GM12865 (cell line): ENCODE results near the gene OR51E2.

Experiments
- DNase-seq: peaks from one replicate; pipeline ENCODE4 v3.0.0; 2010; ENCODE audit warnings: low read depth
- H3K4me3 ChIP-seq: 2 replicates; pipeline ENCODE4 v1.5.1; 2011; ENCODE audit warnings: mild to moderate bottlenecking, low read depth, low read length, control low read depth
- CTCF ChIP-seq: IDR thresholded peaks from 2 replicates; pipeline ENCODE4 v1.5.1; 2011; ENCODE audit warnings: low read length, control low read depth, low read depth, inconsistent platforms; ENCODE audit not compliant: insufficient read depth; ENCODE audit errors: missing control alignments

The OR51E2 gene

GRCh38 chr11:4644233-4644632 is 53.4 kb downstream of the OR51E2 start:
- no peak overlapping the region for H3K4me3 ChIP-seq
- no peak for DNase-seq
- no peak for TF ChIP-seq CTCF

DNA sequence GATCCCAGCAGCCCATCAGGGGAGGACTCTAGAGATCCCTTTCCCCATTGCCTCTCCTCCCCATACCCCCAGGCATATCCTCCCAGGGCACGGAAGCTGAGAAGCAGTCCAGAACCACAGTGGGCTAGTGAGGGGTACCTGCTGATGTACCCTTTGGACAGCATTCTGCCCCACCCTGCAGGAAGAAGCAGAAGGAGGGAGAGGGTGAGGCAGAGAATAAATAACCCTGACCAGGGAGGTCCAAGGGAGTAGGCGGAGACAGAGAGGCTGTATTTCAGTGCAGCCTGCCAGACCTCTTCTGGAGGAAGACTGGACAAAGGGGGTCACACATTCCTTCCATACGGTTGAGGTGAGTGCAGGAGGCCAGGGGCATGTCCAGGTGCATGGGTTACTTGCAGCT is 54.0 kb downstream of the OR51E2 start, which contains the start of gene OR51E1:
OR51E1 (plus strand) TSS at position 301 of the 400 bp plus-strand sequence. CDS start 8,545 bp downstream, outside the sequence.
- DNase-seq, result no peak
- H3K4me3 ChIP-seq, result no peak within 1 kb of the TSS

GRCh38 chr11:4643076-4643475 is 54.6 kb downstream of the OR51E2 start:
- no peak for TF ChIP-seq CTCF
- H3K4me3 ChIP-seq, result no peak overlapping the region
- DNase-seq, result no peak

More for the DNA sequence above, 54.0 kb downstream of the OR51E2 start, which contains the start of gene OR51E1:
- TF ChIP-seq CTCF, result no peak

DNA sequence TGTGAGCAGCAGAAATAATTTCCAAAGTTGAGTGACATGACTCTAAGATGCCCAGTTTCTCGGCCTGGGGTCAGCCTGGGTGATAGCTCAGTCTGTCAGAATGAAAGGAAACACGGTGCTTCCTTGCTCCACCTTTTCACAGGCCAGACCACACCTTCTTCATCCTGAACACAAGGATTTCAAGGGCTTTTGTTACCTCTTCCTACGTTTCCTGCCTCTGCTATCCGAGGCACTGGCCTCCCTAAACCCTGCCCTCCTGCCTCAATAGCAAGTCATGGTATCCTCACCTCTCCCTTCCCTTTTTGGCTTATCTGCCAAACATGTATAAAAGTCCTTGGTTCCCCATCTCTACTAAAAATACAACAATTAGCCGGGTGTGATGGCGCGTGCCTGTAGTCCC is 55.6 kb downstream of the OR51E2 start:
- TF ChIP-seq CTCF, result no peak
- DNase-seq, result no peak
- no peak overlapping the region for H3K4me3 ChIP-seq

GRCh38 chr11:4641501-4641900 is 56.2 kb downstream of the OR51E2 start:
- TF ChIP-seq CTCF, result no peak
- no peak for DNase-seq
- no peak overlapping the region for H3K4me3 ChIP-seq

- H3K4me3 ChIP-seq, result no peak overlapping the region
- DNase-seq, result no peak
- no peak for TF ChIP-seq CTCF
These were observed 57.7 kb downstream of the OR51E2 start for GRCh38 chr11:4639931-4640330.

DNA sequence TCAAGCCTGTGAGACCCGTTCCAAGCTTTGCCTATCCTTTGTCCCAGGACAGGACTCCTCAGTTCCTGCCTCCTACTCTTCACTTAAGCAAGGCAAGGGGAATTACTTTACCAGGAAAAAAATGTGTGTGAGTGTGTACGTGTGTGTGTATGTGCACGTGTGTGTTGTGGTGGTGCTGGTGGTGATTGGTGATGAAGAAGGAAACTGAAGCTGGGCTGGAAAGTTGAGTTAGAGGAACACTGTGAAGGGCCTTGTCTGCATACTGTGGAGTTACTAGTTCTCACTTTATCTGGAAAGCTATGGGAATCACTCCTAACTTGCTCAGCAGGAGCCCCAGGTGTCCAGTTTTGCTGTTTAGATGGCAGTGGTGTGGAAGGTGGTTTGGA is 60.0 kb downstream of the OR51E2 start:
- no peak for TF ChIP-seq CTCF
- no peak for DNase-seq
- no peak overlapping the region for H3K4me3 ChIP-seq
